HG03571 (cell line): ENCODE data around the gene VPS26A.

ENCODE experiments used
- ATAC-seq: cut with Tn5 transposase; IDR thresholded peaks from one replicate; pipeline ENCODE4 v1.9.1; 2021; ENCODE audit not compliant: unreplicated experiment

The VPS26A gene

DNA sequence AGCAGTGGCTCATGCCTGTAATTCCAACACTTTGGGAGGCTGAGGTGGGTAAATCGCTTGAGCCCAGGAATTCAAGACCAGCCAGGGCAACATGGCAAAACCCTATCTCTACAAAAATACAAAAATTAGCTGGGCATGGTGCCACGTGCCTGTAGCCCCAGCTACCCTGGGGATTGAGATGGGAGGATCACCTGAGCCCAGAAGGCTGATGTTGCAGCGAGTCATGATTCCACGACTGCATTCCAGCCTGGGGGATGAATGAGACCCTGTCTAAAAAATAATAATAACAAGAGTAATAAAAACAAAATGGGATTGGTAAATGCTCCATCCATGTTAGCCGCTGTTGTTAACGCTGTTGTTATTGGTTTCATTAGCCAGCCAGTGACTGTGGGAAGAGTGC lies 94.9 kb downstream of the VPS26A start:
- ATAC-seq = no peak

GRCh38 chr10:69220041-69220451 lies 96.1 kb downstream of the VPS26A start, which contains the start of gene HKDC1:
Gene HKDC1, plus strand, starts transcription at chr10:69220332. Its CDS starts 104 bp downstream, at chr10:69220436.
- no peak for ATAC-seq

DNA sequence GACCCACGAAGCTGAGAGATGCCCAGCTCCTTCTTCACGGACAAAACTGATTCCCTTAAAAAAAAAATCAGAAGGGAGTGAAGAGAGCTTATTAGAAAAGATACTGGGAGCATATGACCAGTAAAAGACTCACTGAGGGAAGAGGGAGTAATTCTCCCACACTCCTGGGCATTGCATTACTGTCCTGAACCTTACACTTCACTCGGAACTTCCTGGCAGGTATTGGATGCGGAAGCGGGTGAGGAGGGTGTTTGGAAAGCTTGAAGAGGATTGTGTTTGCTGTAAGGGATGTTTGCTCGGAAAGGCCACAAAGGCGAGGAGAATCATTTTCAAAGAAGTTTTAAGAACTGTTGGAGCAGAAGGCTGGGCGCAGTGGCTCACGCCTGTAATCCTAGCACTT lies 96.5 kb downstream of the VPS26A start:
- no peak for ATAC-seq
